Neutrophil (primary cell): Measurements from ENCODE around the gene HAS3.

Source experiments
- H3K27ac ChIP-seq: fragments of 200-600 bp; sonication (generic); 2 replicates; pipeline ENCODE4 v1.5.1; 2016; ENCODE audit warnings: mild to moderate bottlenecking, moderate library complexity
- H3K27me3 ChIP-seq: fragments of 200-600 bp; sonication (generic); 2 replicates; pipeline ENCODE4 v1.6.0; 2016; ENCODE audit warnings: mild to moderate bottlenecking
- H3K36me3 ChIP-seq: fragments of 200-600 bp; sonication (generic); 2 replicates; pipeline ENCODE4 v1.5.1; 2017
- H3K4me1 ChIP-seq, 2 experiments: fragments of 200-600 bp in 1 of 2; sonication (generic) in 1 of 2; 1 replicate in 1 of 2; 2 replicates in 1 of 2; pipeline versions ENCODE4 v1.5.1 to v1.6.1; 2013 to 2016; ENCODE audit warnings: low read depth in 1 of 2, low read length in 1 of 2, mild to moderate bottlenecking in 1 of 2, moderate library complexity in 1 of 2; ENCODE audit not compliant: control insufficient read depth in 1 of 2, insufficient read depth in 1 of 2
- H3K4me3 ChIP-seq, 2 experiments: fragments of 200-600 bp in 1 of 2; sonication (generic) in 1 of 2; 1 replicate in 1 of 2; 2 replicates in 1 of 2; pipeline ENCODE4 v1.5.1; 2013 to 2016; ENCODE audit warnings: low read depth in 1 of 2, low read length in 1 of 2, mild to moderate bottlenecking in 1 of 2, moderate library complexity in 1 of 2
- H3K9me3 ChIP-seq: fragments of 200-600 bp; sonication (generic); 2 replicates; pipeline ENCODE4 v1.5.1; 2016
- TF ChIP-seq, protein P1 (sequence below): fragments of 200-600 bp; sonication (generic); IDR thresholded peaks from 2 replicates; pipeline ENCODE4 v1.5.1; 2016; ENCODE audit warnings: antibody characterized with exemption

HAS3 gene

DNA sequence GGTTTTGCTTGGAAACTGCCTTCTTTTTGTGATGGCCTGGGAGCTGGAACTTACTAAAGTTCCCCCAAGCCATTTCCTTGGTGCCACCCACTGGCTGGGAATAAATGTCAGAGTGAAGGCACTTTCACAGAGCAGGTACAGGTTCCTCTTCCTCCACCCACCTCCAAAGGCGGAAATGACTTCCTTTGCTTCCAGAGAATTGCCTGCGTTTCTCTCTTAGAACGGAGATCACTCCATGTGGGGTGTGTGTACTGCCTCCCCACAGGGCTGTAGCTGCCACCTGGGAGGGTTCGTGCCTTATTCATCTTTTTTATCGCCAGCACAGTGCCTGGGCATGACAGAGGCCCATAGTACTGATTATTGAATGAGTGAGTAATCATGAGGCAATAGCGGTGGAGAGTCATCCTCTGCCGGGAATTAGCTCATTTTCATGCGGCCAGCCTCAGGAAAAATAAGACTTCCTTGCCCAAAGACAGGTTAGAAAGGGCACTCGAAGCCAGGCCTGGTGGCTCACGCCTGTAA is 32.2 kb upstream of the HAS3 start:
- Histone ChIP-seq H3K4me1 (no peaks in the 10 kb centered on the region), H3K27ac (no peak overlapping the region), H3K9me3 (no peaks in the 10 kb centered on the region), H3K27me3 (no peaks in the 10 kb centered on the region), H3K4me3 (no peak overlapping the region), H3K36me3 (peaks cover 6% of the 10 kb centered on the region)
- TF ChIP-seq, protein P1, sequence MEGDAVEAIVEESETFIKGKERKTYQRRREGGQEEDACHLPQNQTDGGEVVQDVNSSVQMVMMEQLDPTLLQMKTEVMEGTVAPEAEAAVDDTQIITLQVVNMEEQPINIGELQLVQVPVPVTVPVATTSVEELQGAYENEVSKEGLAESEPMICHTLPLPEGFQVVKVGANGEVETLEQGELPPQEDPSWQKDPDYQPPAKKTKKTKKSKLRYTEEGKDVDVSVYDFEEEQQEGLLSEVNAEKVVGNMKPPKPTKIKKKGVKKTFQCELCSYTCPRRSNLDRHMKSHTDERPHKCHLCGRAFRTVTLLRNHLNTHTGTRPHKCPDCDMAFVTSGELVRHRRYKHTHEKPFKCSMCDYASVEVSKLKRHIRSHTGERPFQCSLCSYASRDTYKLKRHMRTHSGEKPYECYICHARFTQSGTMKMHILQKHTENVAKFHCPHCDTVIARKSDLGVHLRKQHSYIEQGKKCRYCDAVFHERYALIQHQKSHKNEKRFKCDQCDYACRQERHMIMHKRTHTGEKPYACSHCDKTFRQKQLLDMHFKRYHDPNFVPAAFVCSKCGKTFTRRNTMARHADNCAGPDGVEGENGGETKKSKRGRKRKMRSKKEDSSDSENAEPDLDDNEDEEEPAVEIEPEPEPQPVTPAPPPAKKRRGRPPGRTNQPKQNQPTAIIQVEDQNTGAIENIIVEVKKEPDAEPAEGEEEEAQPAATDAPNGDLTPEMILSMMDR, result no peak

DNA sequence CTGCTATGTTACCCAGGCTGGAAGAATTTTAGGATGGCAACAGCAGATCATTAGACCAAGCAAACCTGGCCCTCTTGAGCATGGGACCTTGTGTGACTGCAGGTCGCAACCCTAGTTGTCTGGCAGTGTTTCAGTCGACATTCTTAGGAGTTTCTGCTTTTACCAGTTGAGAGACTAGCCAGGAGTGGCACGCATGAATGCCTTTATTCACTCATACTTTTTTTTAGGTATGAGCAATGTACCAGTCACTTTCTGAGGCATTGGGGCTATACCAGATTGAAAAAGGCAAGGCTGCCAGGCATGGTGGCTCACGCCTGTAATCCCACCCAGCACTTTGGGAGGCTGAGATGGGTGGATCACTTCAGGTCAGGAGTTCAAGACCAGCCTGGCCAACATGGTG is 28.2 kb upstream of the HAS3 start:
- Histone ChIP-seq H3K27me3 (no peaks in the 10 kb centered on the region), H3K27ac (no peak overlapping the region), H3K4me3 (no peak overlapping the region), H3K36me3 (peaks cover 6% of the 10 kb centered on the region), H3K4me1 (no peaks in the 10 kb centered on the region), H3K9me3 (no peaks in the 10 kb centered on the region)
- TF ChIP-seq, protein P1, result no peak

DNA sequence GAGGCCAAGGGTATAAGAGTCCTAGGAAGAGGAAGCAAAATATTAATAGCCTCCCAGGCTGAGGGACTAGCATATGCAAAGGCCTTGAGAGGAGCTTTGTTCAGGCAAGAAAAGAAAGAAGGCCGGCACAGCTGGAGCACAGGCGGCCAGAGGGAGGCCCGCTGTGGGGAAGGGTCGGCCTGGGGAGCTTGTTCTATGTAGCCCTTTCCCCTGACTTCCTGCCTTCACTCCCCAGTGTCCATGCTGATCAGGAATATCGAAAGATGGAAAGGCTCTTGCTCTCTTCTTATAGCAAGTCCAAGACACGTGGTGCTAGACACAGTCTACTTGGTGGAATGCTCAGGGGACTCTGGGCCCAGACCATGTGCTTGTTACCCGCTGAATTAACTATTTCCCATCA is 27.4 kb upstream of the HAS3 start:
- Histone ChIP-seq H3K4me1 (no peaks in the 10 kb centered on the region), H3K36me3 (peaks cover 6% of the 10 kb centered on the region), H3K27ac (no peak overlapping the region), H3K9me3 (no peaks in the 10 kb centered on the region), H3K4me3 (no peak overlapping the region), H3K27me3 (no peaks in the 10 kb centered on the region)
- TF ChIP-seq, protein P1, result no peak

DNA sequence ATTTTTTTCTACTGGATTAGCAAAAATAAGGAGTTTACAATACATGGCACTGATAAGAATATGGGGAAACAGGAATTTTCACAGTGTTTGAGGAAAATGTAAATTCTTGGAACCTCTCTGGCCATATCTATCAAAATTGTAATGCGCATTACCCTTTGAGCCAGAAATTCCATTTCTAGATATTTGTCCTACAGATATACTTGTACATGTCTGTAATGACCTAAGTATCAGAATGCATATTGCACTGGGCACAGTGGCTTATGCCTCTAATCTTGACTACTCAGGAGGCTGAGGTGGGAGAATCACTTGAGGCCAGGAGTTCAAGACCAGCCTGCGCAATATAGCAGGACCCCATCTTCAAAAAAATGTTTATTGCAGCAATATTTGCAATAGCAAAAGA is 25.8 kb upstream of the HAS3 start:
- Histone ChIP-seq H3K4me3 (no peak overlapping the region), H3K27ac (no peak overlapping the region)

DNA sequence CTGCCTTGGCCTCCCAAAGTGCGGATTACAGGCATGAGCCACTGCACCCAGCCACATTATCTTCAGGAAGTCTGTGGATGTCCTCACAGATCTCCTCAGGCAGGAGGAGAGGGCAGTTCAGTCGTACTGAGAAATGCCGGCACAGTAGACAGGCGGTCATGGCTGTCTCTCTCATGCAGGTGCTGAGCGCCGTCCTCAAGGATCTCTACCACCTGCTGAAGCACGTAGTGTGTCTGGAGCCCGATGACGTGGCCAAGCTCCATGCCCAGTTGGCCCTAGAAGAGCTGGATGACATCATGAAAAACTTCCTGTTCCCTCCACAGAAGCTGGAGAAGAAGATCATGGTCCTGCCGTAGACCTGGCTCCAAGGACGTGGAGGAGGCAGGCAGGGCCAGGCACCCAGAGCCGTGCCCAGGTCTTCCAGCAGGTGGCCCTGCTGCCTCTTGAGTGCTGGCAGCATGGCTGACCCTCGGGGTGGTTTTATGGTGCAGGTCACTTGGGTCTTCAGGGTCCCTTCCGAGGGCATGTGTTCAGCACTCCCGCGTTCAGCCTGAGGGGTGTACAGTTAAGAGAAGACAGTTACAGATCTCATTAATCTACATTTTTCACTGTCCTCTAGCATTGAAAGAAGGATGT is 22.0 kb upstream of the HAS3 start:
- Histone ChIP-seq H3K27ac (no peak overlapping the region), H3K9me3 (no peaks in the 10 kb centered on the region), H3K36me3 (peaks cover 14% of the 10 kb centered on the region), H3K4me1 (no peaks in the 10 kb centered on the region), H3K27me3 (no peaks in the 10 kb centered on the region), H3K4me3 (no peak overlapping the region)
- TF ChIP-seq, protein P1, result no peak

More for the DNA sequence above, 25.8 kb upstream of the HAS3 start:
- no peaks in the 10 kb centered on the region for H3K4me1 ChIP-seq
- H3K9me3 ChIP-seq, result no peaks in the 10 kb centered on the region
- H3K36me3 ChIP-seq, result peaks cover 20% of the 10 kb centered on the region
- TF ChIP-seq, protein P1, result no peak
- H3K27me3 ChIP-seq, result no peaks in the 10 kb centered on the region
